ENCODE results near the gene SOAT1.
"Not testable (repeated sequence)": the region's sequence is repeated elsewhere in the genome, so short reads cannot be mapped to it uniquely, and the experiment has no call there.

Gene SOAT1

DNA sequence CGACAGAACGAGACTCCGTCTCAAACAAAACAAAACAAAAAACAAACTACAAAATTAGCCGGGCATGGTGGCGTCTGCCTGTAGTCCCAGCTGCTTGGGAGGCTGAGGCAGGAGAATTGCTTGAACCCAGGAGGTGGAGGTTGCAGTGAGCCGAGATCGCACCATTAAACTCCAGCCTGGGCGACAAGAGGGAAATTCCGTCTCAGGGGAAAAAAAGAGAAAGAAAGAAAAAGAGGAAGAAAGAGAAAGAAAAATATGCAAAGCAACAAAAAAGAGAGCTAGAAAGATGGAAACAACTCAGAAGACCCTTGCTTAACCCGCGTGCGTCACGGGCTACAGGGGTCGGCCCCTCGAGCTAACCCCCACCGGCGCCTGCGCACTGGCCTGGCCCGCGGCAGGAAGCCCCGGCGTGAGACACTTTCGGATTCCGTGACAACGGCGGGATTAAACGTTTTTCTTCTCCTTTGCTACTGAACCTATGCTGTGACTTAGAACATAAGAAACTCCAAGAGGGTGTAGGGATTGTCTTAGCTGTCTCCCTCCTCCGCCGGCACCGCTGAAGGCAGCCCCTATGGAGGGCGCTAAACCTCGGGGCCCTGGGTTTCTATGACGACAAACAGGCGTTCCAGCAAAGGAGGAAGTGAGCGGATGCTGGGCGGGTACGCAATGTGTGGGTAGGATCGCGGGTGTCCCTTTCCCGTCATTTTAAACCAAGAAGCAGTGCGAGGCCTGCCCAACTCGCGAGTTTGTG lies 71.9 kb downstream of the SOAT1 start, which contains the start of gene AXDND1:
AXDND1 (plus strand) TSS at position 630 of the 751 bp plus-strand sequence. CDS start 539 bp downstream, outside the sequence.
- peak; percentile 94 for DNase-seq

DNA sequence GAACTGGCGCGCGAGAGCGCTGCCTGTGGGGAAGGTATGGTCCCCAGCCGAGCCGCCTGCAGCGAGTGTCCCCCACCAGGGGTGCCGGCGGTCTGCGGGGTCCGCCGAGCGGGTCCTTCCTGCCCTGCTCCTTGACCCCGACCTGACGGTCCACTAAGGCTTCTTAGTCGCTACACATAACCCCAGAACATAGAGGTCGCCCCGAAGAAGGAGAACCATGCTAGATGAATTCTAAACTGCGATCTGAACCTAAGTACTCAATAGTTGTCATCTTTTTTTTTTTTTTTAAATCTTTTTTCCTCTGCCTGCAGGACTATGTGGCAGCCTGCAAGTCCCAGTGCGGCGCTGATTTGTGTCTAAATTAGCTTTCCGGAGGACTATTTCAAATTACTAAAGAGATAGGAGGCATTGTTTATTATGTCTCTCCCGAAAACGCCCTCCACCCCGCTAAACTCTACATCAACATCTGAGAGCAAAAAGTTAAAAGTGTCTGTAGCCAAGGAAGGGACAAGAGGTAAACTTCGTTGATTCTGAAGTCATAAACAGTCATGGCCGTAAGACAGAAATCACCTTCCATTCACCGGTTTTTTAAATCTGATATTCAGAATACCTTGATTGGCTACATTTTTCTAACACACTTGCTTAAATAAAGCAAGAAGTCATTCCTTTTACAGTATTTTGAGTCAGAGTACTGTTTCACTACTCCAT lies 72.7 kb downstream of the SOAT1 start:
- DNase-seq = no peak

DNA sequence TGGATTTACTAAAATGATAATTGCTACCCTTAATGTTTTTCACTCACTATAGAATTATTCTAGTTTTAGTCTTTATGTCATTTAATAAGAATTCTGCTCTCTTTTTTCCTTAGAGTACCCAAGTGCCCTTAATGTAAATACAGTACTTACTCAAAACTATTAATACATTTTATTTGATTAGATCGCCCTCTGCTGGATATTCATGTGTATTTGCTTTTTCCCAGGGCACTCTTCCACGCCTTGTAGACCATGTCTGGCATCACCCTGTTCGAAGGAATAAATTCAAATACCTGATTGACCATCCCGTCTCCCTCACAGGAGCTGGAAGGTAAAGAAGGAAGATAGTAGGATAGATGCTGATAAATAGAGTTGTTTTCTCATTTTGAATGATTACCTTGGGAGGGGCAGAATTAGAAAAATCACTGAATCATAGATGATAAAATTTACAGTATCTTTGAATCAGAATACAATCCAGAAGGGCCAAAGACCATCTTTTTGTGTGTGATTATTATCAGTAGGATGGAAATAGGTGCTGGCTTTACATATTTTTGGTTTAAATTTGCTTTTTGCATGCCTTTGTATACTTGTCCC lies 76.2 kb downstream of the SOAT1 start:
- peak; percentile 28 to 82 for DNase-seq

DNA sequence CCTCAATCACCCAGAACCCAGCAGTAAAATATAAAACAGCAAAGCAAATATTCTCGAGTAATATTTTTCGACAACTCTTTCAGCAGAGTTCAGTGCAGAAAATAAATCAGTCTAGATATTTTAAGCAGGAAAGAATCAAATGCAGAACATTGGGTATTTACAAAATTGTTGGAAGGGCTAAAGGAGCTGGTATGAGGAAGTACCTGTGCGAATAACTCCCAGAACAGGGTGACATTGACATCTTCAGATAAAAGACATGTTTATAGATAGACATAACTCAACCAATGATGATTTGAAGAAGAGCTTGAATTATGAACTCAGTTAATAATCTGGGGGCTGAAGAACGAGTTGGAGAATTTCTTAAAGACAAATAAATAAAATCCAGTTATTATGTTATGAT lies 78.6 kb downstream of the SOAT1 start:
- no peak for DNase-seq

DNA sequence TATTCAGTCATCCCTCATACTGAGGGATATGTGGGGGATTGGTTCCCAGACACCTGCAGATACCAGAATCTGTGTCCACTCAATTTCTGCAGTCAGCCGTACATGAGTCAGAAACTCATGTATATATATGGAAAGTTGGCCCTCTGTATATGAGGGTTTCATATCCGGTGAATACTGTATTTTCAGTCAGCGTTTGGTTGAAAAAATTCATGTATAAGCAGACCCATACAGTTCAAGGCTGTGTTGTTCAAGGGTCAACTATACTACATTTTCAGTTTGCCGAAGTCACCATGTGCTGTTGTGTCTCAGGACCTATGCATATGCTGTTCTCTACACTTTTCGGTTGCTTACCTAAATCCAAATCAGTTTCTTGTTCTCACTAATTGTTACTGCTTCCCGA lies 82.6 kb downstream of the SOAT1 start:
- no peak for DNase-seq

DNA sequence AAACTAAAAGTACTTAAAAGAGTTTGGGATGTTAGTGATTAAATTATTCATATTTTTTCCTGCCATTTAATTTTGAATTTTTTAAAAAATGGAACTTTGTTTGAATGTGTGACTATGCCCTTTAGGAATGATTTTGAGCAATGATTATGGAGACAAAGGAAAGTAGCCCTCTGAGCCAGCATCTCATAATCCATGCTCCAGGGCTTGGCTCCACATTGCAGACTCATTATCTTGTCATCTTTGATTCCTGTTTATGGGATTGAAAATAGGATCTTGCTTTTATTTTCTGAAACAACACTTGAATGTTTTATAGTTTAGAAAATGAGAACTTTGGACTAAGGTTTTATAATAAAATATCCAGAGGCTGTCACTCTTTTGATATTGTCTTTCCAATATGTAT lies 86.7 kb downstream of the SOAT1 start:
- DNase-seq = no peak

DNA sequence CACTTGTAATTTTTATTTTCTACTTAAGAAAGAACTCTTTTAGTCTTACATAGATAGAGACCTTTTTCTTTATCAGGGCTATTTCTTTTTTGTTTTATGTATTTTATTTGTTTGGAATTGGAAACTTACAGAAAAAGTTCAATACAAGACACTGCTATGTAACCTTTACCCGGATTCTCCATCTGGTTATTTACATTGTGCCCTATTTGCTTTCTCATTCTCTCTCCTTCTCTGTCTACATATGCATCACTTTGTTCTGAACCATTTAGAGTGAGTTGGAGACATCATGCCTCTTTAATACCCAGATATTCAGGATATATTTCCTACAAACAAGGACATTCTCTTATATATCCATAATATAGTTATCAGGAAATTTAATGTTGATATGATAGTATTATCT lies 90.4 kb downstream of the SOAT1 start:
- DNase-seq = no peak

DNA sequence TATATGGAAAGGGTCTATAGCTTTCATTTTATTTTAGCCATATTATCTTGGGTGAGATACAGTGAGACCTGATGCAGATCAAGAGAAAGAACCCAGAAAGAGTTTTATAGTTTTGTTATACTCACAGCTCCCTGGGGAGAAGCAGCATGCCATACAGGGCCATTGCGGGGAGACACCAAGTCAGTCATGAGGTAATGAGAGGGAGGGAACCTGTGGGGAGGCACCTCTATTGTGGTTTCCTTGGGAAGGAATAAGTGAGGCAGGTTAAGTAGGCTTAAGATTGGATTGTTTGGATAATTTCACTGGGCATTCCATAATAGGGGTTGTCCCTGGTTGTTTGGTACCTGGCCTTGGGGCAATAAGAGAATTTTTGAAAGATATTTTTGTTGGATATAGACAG lies 91.9 kb downstream of the SOAT1 start:
- DNase-seq = no peak

DNA sequence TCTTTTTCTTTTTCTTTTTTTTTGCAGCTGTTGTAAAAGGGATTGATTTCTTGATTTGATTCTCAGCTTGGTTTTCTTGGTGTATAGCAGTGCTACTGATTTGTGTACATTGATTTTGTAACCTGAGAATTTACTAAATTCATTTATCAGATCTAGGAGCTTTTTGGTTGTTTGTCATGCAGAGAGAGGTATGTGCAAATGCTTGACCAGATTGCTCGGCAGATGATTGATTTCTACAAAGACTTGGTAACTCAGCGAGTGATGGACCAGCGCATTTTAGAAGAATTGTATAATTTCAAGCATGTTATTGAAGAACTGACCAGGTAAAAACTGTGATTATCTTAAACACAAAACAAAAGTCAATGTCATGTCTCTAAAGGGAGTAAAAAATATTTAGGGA lies 100.1 kb downstream of the SOAT1 start:
- no peak for DNase-seq

DNA sequence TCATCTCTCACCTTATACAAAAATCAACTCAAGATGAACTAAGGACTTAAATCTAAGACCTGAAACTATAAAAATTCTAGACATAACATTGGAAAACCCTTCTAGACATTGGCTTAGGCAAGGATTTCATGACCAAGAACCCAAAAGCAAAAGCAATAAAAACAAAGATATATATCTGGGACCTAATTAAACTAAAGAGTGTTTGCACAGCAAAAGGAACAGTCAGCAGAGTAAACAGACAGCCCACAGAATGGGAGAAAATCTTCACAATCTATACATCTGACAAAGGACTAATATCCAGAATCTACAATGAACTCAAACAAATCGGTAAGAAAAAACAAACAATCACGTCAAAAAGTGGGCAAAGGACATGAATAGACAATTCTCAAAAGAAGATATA lies 105.8 kb downstream of the SOAT1 start:
- not testable (repeated sequence) for DNase-seq
